Psoas muscle (tissue), 8 donors: ENCODE data around the gene CNDP1. TPM values are rescaled to one million over a fixed set of nuclear protein-coding genes. Genes with fewer than 3 reads are reported as not detected.
"Not testable (repeated sequence)": the region's sequence is repeated elsewhere in the genome, so short reads cannot be mapped to it uniquely, and the experiment has no call there.

Experiments used
- ATAC-seq, 4 donors: fragments of 200-7000 bp; cut with Tn5 transposase; one replicate each; pipeline ENCODE4 v1.9.1; 2020; ENCODE audit warnings: moderate library complexity in 3 of 4, mild to moderate bottlenecking in 2 of 4
- DNase-seq, 2 donors: peaks; one replicate each; pipeline ENCODE4 v3.0.0-alpha.2; 2020
- H3K27ac ChIP-seq: fragments of 200-600 bp; one replicate; pipeline ENCODE4 v1.8.0; 2022
- H3K27me3 ChIP-seq, 3 donors: fragments of 200-600 bp in 1 of 3; one replicate each; pipeline versions ENCODE4 v1.6.1 to v1.8.0; 2013 to 2022; ENCODE audit warnings: low read length in 2 of 3, mild to moderate bottlenecking in 2 of 3, moderate library complexity in 1 of 3; ENCODE audit not compliant: insufficient read depth in 3 of 3
- H3K36me3 ChIP-seq, 2 donors: fragments of 200-600 bp in 1 of 2; one replicate each; pipeline versions ENCODE4 v1.6.1 to v1.8.0; 2013 to 2022; ENCODE audit warnings: low read depth in 1 of 2, mild to moderate bottlenecking in 1 of 2, moderate library complexity in 1 of 2; ENCODE audit not compliant: insufficient read depth in 1 of 2
- H3K4me1 ChIP-seq: fragments of 200-600 bp; one replicate; pipeline ENCODE4 v1.8.0; 2022
- H3K4me3 ChIP-seq: fragments of 200-600 bp; one replicate; pipeline ENCODE4 v1.8.0; 2022; ENCODE audit warnings: mild to moderate bottlenecking
- H3K9me3 ChIP-seq: fragments of 200-600 bp; one replicate; pipeline ENCODE4 v1.8.0; 2022
- CTCF ChIP-seq: fragments of 200-600 bp; IDR thresholded peaks from one replicate; pipeline ENCODE4 v1.8.0; 2022; ENCODE audit warnings: antibody characterized with exemption
- WGBS, 3 donors: extraction: QIAGEN DNeasy Blood & Tissue Kit; methylation state at CpG; one replicate each; pipeline versions ENCODE4 v1.1.6 to v1.1.7; 2013; 5-methylcytosine and 5-hydroxymethylcytosine counted together
- intact Hi-C, 2 donors: fragments of 100-400 bp; cut with DNase I; formaldehyde crosslinking; loops; one replicate each; pipeline versions ENCODE4 v1.11.0 to v1.14.2; 2022
- polyA plus RNA-seq, 3 donors: library from polyadenylated mRNA; stranded (reverse); fragments of 200-250 nt; gene quantifications; one replicate each; pipeline ENCODE4 v1.2.3, GENCODE V29; 2013
- total RNA-seq, 4 donors: library from RNA; stranded (reverse); fragmentation: NEBNext Ultra II Directional in 2 of 4; extraction: Animal tissue kit (Norgen Biotek cat#: 25700) in 2 of 4; gene quantifications; one replicate each; pipeline versions ENCODE4 v1.2.1 to v1.2.4, GENCODE V29; 2021 to 2023
- donor health status: healthy with polysubstance abuse.
- donor health status: DM: no; HTN: no; CAD: no; lungs with moderate emphysema.
- donor health status: Bipolar disorder and iron deficiency.
- donor health status: healthy.
- donor health status: DM: yes; HTN: yes; CAD: no.
- donor health status: DM: no; HTN: no; CAD: no.
- donor health status: DM: no; HTN: no; CAD: no.
- donor health status: DM: yes; HTN: yes; CAD: no.

Gene CNDP1
- total and polyA plus RNA-seq, 7 donors, result 0.04 TPM; not detected in 6

- DNase-seq (no peak), ATAC-seq (no peak)
- Histone ChIP-seq H3K4me1 (peaks cover 10% of the 10 kb centered on the region), H3K36me3 (peaks cover 0 to 56% of the 10 kb centered on the region in 2 donors), H3K27me3 (no peaks in the 10 kb centered on the region), H3K27ac (no peak overlapping the region), H3K9me3 (no peaks in the 10 kb centered on the region), H3K4me3 (no peak overlapping the region)
- intact Hi-C loops, result no loop called here
- TF ChIP-seq CTCF, result no peak
- WGBS, 3 donors, result 95 to 98% (median 96%) methylated on average over 15 of the region's 15 CpGs
These were observed 13.1 kb upstream of the CNDP1 start for GRCh38 chr18:74521068-74521725.

GRCh38 chr18:74522635-74523548, 11.4 kb upstream of the CNDP1 start:
- WGBS, 3 donors, result 83 to 84% (median 84%) methylated on average over 23 of the region's 23 CpGs
- DNase-seq, result no peak
- TF ChIP-seq CTCF, result no peak
- H3K4me1 ChIP-seq, result peaks cover 10% of the 10 kb centered on the region
- intact Hi-C loops, result no loop called here
- H3K4me3 ChIP-seq, result no peak overlapping the region
- no peaks in the 10 kb centered on the region for H3K27me3 ChIP-seq
- H3K36me3 ChIP-seq, result peaks cover 0 to 39% of the 10 kb centered on the region in 2 donors
- ATAC-seq, result no peak
- H3K9me3 ChIP-seq, result no peaks in the 10 kb centered on the region
- H3K27ac ChIP-seq, result peak overlapping the region; percentile 70

- no peaks in the 10 kb centered on the region for H3K9me3 ChIP-seq
- peaks cover 0 to 27% of the 10 kb centered on the region in 2 donors for H3K36me3 ChIP-seq
- 12 to 20% (median 17%) methylated on average over 5 of the region's 5 CpGs for WGBS, 3 donors
- H3K27me3 ChIP-seq, result no peaks in the 10 kb centered on the region
- TF ChIP-seq CTCF, result no peak
- H3K4me3 ChIP-seq, result no peak overlapping the region
- DNase-seq (no peak), ATAC-seq (peak; percentile 20 to 57 (median 44))
- peaks cover 10% of the 10 kb centered on the region for H3K4me1 ChIP-seq
- peak overlapping the region; percentile 70 for H3K27ac ChIP-seq
- intact Hi-C loops, result no loop called here
These were observed 10.2 kb upstream of the CNDP1 start for GRCh38 chr18:74524097-74524496.

- Histone ChIP-seq H3K36me3 (peaks cover 0 to 19% of the 10 kb centered on the region in 2 donors), H3K4me1 (peaks cover 10% of the 10 kb centered on the region)
- intact Hi-C loops, DNase-seq, H3K9me3 ChIP-seq, ATAC-seq, H3K4me3 ChIP-seq, H3K27me3 ChIP-seq, H3K27ac ChIP-seq: not testable (repeated sequence)
- WGBS, 3 donors, result 94 to 97% (median 96%) methylated on average over 7 of the region's 7 CpGs
These were observed 9.4 kb upstream of the CNDP1 start for GRCh38 chr18:74524915-74525314.

- no peak for ATAC-seq
- H3K9me3 ChIP-seq, result no peaks in the 10 kb centered on the region
- peaks cover 0 to 11% of the 10 kb centered on the region in 2 donors for H3K36me3 ChIP-seq
- no peaks in the 10 kb centered on the region for H3K27me3 ChIP-seq
- intact Hi-C loops, result no loop called here
- H3K27ac ChIP-seq, result no peak overlapping the region
- H3K4me3 ChIP-seq, result no peak overlapping the region
- TF ChIP-seq CTCF, result no peak
- 85 to 89% (median 87%) methylated on average over 9 of the region's 9 CpGs for WGBS, 3 donors
- DNase-seq, result no peak
- peaks cover 10% of the 10 kb centered on the region for H3K4me1 ChIP-seq
These were observed 8.6 kb upstream of the CNDP1 start for GRCh38 chr18:74525741-74526140.
